Loucy (cell line): Measurements from ENCODE around the gene LCE1D.

Experiments
- CTCF ChIP-seq: fragments of 200-600 bp; sonication (generic); conservative IDR thresholded peaks from 2 replicates; pipeline ENCODE4 v1.5.1; 2014; ENCODE audit warnings: mild to moderate bottlenecking, antibody characterized with exemption, low read length
- EZH2phosphoT487 ChIP-seq: fragments of 200-600 bp; IDR thresholded peaks from 2 replicates; pipeline ENCODE4 v1.6.1; 2018; ENCODE audit warnings: antibody characterized with exemption, mild to moderate bottlenecking, moderate library complexity, borderline replicate concordance

- TF ChIP-seq CTCF (no peak), EZH2phosphoT487 (no peak)
Observed at GRCh38 chr1:152783095-152783494, 13.4 kb upstream of the LCE1D start.
